ENCODE results near the gene ZNF853. TPM values are rescaled to one million over a fixed set of nuclear protein-coding genes. Genes with fewer than 3 reads are reported as not detected.

The ZNF853 gene
- total and polyA plus RNA-seq, 10 of the 15 experiments (the other 5 are each of a cell fraction or from before 2014, with no cell fraction given), result 0.04 to 0.26 (median 0.05) TPM; not detected in 4

DNA sequence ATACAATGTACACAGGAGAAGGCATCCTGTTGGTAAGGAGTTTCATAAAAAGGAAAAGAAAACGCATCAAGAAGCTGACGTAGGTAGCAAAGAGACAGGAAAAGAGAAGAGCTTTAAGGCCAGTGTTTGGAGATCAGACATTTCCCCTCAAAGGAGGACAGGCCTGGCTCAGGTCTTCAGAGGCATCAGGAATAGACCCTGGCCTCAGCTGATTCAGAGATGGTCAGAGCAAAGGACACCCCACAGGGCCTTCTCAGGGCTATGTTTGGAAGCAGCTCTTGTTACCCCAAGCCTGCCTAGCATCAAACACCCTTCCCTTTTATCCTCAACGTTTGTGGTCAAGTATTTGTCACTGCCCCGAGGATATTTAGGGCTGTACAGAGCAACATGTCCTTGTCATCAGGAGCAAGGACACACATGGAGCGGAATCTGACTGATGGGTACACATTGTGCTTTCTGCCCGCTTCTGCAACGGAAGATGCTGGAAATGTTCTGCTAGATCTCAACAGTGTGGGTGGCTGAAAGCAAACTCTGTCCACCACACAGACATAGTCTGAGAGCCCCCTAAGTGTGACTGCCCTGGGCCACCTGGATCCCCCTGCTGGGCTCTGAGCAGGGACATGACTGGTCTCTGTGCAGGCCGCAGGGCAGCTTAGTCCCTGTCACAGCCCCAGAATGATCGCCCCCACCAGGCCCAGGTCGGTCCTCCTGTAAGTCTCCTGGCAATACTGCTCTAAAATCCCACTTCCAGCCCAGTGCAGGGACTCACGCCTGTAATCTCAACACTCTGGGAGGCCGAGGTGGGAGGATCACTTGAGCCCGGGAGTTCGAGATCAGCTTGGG is 39.2 kb upstream of the ZNF853 start:
- no peak for FAIRE-seq

More for the DNA sequence above, 39.2 kb upstream of the ZNF853 start:
- 59% methylated on average over 12 of the region's 14 CpGs for WGBS (ENCODE audit: insufficient coverage, insufficient replicate concordance, low lambda C conversion rate, missing lambda C conversion rate)
- peaks cover 0 to 6% of the 10 kb centered on the region in 2 experiments; a peak in 1 of 4 replicates for H3K36me3 ChIP-seq (ENCODE audit: control insufficient read depth in 2 of 2, insufficient read depth in 2 of 2, low read length in 1 of 2)
- no peaks in the 10 kb centered on the region for H4K20me1 ChIP-seq (ENCODE audit: control insufficient read depth, insufficient read depth)
- peaks cover 7% of the 10 kb centered on the region for H3K79me2 ChIP-seq (ENCODE audit: control insufficient read depth, insufficient read depth, low read length)
- ChIA-PET POLR2A (interaction anchor here (0.5 to 1.2 kb wide), 3 partner anchors 97 to 149 kb away, joined by 3 to 4 read pairs (median 3); no protein-coding TSS in a partner anchor), RAD21 (ENCODE audit: unreplicated experiment) (interaction anchor here (3.6 kb wide), 1 partner anchor 61 kb away, joined by 16 read pairs; no protein-coding TSS in a partner anchor), CTCF (interaction anchor here (0.7 to 5.1 kb wide), 6 partner anchors 15 to 747 kb away, joined by 3 to 38 read pairs (median 4); partner anchors contain the start of gene INTS15), SMC1A (ENCODE audit: uncharacterized antibody, unreplicated experiment) (interaction anchor here (1.0 to 4.5 kb wide), 4 partner anchors 15 to 60 kb away, joined by 3 to 15 read pairs (median 7); no protein-coding TSS in a partner anchor)
- H3K4me2 ChIP-seq (ENCODE audit: control insufficient read depth, insufficient read depth), result peak overlapping the region; percentile 57; the same call in 1 of the 2 replicates
- H2AFZ ChIP-seq (ENCODE audit: control insufficient read depth, low read depth, low read length), result peak overlapping the region; percentile 64
- H3K4me1 ChIP-seq (ENCODE audit: control insufficient read depth, insufficient read depth, low read length), result peaks cover 23% of the 10 kb centered on the region
- H3K9ac ChIP-seq (ENCODE audit: control insufficient read depth, insufficient read depth, low read length), result peak overlapping the region; percentile 14; the same call in 1 of the 2 replicates
- DNase-seq (ENCODE audit: low read depth, low spot score) (no peak), ATAC-seq (no peak)
- H3K9me3 ChIP-seq (replicated peaks; ENCODE audit: control insufficient read depth, insufficient read depth, low read length), result no peaks in the 10 kb centered on the region
- in situ Hi-C loops (cut with MboI) (no loop called here), intact Hi-C loops (cut with micrococcal nuclease; ENCODE audit: unreplicated experiment) (loop anchor here (5.0 kb wide), 1 partner anchor 61 kb away; the partner anchor contains the start of gene ZNF316)
- no peaks in the 10 kb centered on the region for H3K27me3 ChIP-seq (replicated peaks in 1 of 2; ENCODE audit: control insufficient read depth in 2 of 2, insufficient read depth in 2 of 2, low read length in 1 of 2)
- TSS peak; percentile 97 for BruUV-seq (replicated peaks)
- peak overlapping the region; percentile 39; the same call in 1 of the 2 replicates for H3K27ac ChIP-seq (ENCODE audit: control insufficient read depth, insufficient read depth)
- peak overlapping the region; percentile 65 for H3K4me3 ChIP-seq
- no peak for TF ChIP-seq ZNF622 (IDR thresholded peaks at IDR 0.05)
- no peak for TF ChIP-seq PML (IDR thresholded peaks at IDR 0.05; ENCODE audit: low read length)
- TF ChIP-seq, protein P1, sequence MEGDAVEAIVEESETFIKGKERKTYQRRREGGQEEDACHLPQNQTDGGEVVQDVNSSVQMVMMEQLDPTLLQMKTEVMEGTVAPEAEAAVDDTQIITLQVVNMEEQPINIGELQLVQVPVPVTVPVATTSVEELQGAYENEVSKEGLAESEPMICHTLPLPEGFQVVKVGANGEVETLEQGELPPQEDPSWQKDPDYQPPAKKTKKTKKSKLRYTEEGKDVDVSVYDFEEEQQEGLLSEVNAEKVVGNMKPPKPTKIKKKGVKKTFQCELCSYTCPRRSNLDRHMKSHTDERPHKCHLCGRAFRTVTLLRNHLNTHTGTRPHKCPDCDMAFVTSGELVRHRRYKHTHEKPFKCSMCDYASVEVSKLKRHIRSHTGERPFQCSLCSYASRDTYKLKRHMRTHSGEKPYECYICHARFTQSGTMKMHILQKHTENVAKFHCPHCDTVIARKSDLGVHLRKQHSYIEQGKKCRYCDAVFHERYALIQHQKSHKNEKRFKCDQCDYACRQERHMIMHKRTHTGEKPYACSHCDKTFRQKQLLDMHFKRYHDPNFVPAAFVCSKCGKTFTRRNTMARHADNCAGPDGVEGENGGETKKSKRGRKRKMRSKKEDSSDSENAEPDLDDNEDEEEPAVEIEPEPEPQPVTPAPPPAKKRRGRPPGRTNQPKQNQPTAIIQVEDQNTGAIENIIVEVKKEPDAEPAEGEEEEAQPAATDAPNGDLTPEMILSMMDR (IDR thresholded peaks at IDR 0.05 in 2 of 3, conservative IDR thresholded peaks at IDR 0.05 in 1 of 3; ENCODE audit: control insufficient read depth in 2 of 3, extremely low read depth in 1 of 3, insufficient read depth in 1 of 3, low read depth in 3 of 3, low read length in 3 of 3), result 0 out of 6 replicates have a peak, but pooled peaks of 1 of the 3 experiments have one; percentile 8
